ENCODE measurements around the gene C1QTNF12.

DNA sequence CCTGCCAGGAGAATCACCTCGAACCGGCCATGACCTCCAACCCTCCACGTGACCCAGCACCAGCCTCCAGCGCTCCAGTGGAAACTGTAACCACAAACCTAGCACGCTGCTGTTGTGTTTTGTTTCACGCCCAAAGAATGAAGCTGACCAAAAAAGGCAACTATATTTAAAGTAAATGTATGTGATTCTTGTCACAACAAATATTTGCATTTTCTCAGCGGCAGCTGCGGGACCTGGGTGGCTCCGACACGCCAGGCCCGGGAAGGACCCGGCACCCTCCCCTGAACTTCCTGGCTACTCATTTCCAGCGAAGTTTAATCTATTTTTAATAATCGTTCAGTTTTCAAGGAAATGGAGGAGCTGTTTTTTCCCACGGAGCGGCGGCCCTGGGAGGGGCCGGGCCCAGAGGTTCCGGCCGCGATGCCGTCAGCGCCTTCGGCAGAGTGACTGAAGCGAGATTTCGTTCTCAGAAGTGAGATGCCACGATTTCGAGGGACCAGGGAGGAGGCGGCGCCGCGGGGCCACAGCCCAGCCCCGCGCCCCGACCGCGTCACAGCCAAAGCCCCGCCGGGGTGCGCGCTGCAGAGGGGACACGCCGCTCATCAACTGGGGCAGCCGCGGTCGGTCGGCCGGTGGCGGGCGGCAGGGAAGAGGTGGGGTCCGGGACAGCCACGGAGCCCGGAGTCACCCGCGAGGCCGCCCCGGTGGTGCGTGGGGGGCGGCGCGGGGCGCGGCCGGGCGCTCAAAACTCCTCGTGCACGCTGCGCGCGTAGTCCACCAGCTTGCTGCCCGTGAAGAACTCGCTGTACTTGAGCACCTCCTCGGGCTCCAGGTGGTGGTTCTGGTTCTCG, 29.5 kb downstream of the C1QTNF12 start:
- TF ChIP-seq SP1 (IDR thresholded peaks at IDR 0.05) (no peak), FOXM1 (IDR thresholded peaks at IDR 0.05; ENCODE audit: borderline replicate concordance) (no peak), TARDBP (IDR thresholded peaks at IDR 0.05) (no peak), BHLHE40 (IDR thresholded peaks at IDR 0.05; ENCODE audit: borderline replicate concordance) (no peak), FOXK2 (IDR thresholded peaks at IDR 0.05) (no peak), ARNT (IDR thresholded peaks at IDR 0.05) (no peak), L3MBTL2 (conservative IDR thresholded peaks at IDR 0.05) (no peak)

Data from HEK293T (cell line).